Measurements from ENCODE around the gene HLA-DRA.
A peak's percentile ranks its signal among the peaks of the same experiment; 100 is the strongest.

Gene HLA-DRA

DNA sequence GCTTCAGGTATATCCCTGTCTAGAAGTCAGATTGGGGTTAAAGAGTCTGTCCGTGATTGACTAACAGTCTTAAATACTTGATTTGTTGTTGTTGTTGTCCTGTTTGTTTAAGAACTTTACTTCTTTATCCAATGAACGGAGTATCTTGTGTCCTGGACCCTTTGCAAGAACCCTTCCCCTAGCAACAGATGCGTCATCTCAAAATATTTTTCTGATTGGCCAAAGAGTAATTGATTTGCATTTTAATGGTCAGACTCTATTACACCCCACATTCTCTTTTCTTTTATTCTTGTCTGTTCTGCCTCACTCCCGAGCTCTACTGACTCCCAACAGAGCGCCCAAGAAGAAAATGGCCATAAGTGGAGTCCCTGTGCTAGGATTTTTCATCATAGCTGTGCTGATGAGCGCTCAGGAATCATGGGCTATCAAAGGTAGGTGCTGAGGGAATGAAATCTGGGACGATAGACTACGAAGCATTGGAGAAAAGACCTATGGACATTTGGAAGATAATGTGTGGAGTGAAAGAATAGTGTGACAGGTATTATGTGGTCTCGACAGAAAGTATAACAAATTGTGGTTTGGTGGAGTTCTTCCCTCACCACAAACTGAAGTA is at the start of gene HLA-DRA:
HLA-DRA (plus strand) TSS at position 286 of the 613 bp plus-strand sequence; CDS start at position 350, 64 bp downstream.
- peak in 1 of 2 donors; percentile 46 for DNase-seq (ENCODE audit: low read depth in 2 of 2)

DNA sequence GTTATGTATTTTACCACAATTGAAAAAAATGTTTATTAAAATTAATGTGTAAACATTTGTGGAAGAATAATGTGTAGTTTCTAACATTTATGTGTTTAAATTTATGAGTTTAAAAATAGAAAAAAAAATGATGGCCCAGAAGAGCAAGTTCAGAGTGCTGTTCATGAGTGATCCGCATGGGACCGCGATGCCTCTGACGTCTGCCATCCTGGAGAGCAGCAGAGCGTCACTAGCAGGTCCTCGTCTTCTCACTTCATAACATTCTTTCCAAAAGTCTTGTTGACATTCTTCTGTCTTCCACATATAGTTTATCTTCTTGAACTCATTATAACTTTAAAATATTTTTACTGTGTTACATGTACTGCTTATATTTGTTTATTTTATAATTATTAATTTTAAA is 48.2 kb upstream of the HLA-DRA start:
- DNase-seq (ENCODE audit: low read depth in 2 of 2), result no peak

DNA sequence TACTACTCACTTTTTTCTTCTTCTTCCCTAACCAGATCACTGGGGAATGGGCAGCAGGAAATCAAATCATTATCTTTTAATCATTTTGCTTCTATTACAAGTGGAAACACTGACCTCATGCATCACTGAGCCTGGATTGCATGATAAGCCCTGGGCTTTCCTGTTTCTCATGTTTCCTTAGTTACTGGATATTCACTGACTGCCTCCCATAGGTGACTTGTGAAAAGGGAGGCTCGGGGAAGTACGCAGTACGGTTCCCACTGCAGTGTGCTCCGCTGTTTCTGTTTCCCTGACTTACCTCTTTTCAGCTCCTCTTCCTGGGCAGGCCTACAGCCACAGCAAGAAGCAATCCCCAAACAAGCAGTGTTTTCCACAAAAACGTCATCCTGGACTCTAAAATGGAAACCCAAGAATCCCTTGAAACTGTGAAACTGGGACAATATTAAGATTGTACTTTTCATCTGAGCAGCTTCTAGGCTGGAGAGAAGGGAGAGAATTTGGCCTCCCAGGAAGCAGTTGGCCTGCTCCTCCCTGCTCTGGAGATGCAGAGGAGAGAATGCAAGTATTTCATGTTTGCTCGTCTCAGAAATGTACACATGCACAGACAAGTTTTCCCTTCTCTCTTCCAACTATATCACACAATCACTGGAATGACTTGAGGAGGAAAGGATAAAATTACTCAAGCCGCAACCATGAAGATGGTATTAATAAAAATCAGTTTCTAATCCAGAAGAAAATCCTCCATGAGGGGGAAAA is 45.8 kb upstream of the HLA-DRA start:
- DNase-seq (ENCODE audit: low read depth in 2 of 2), result no peak

DNA sequence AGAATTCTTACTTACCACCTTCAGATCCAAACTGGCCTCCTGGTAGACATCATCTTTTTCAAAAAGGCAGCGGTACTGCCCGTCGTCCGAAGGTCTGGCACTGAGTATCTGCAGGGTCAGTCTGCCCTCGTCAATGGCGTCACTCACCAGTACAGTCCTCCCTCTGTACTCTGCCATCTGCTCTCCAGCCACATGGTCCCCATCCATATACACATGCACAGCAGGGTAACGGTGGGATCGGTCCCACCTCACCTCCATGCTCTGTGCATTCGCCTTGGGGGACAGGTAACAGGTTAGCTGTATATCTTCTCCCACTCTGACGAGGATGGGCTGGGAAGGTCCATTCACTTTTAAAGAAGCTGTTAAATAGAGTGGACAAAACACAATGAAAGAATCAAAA is 43.7 kb upstream of the HLA-DRA start:
- DNase-seq (ENCODE audit: low read depth in 2 of 2), result no peak

DNA sequence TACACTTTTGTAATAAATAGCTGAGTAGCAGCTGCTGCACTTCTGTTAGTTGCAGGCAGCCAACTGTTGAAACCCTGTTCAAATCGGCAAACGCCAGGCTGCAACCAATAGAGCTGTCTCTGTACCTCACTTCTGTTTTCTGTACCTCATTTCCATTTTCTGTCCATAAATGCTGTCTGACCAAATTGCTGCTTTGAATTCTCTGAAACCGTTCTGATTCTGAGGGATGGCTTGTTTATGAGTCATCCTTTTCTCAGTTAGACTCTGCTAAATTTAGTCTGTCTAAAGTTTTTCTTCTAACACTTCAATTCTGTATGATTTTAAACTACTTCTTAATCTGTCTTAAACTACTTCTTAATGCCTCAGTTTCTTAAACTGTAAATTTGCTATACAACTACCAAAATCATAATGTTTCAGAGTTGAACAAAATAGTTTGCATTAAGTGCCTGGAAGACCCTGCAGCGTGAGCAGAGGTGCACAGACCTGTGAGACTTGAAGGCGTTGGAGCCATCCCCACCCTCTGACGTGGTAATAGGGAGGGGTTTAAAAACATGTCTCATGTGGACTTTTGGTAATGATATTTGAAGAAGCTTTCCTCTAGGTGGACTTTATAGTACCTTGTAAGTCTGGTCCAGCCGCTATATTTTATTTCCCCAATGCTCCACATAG is 42.3 kb upstream of the HLA-DRA start:
- no peak for DNase-seq (ENCODE audit: low read depth in 2 of 2)

DNA sequence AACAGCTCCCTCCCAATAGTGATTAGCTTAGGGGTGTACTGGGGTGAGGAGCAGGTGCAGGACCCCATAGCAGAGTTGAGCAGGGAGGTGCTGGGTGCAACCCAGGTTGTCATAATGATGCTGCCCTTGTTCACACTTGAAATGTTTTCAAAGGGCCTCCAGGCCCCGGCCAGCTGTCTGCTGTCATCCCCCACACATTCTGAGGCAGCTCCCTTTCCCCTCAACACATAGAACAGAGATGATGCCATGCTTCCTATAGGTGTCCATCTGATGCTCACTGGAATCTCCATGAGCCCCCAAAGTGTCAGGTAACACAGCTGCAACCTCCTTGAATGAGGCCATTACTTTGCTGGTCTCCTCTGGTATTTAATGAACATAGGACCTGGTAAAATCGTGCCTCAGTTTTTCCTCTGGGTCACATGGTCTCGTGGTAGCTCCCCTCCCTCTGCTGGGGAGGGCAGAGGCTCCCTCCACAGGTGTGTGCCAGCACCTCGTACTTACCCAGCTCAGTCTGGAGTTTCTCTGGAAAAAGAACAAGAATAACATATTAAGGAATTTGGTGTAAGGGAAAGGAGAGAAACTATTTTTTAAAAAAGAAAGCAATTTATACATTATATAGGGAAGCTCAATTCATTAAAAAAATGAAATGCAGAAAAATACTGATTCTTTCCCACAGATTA is 38.3 kb upstream of the HLA-DRA start:
- no peak for DNase-seq (ENCODE audit: low read depth in 2 of 2)

DNA sequence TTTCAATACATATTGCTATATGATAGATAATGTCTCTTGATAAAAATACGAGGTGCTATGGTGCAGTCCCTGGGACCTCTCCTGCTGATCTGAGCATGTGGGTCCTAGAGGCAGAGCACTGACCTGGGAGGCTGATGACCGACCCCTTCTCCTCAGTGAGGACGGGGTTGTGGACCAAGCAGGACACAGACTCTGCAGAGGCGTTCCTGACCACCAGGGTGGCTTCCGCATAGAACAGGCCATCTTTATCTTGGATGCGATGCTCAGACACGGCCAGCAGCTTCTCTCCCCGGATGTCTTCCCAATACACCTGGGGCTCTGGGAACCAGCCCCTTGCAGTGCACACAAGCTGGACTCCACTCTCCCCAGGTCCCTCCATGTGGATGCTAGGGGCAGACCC is 36.9 kb upstream of the HLA-DRA start:
- DNase-seq (ENCODE audit: low read depth in 2 of 2), result no peak

DNA sequence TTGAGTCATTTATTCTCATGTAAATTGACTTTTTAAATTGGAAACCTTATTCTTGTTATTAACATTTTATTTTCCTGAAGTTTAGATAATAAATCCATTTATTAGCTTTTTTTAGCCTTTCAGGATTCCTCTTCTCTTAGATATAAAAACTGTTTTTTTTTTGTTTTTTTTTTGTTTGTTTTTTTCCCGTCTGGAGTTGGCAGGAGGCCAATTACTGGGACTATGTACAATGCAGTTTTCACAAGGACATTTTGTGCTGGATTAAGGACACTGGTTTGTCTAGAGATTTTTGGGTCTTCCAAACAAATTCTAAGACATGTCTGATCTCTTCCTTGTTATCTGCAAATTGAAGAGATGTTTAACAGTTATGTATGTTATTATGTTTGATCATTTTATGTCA is 34.0 kb upstream of the HLA-DRA start:
- no peak for DNase-seq (ENCODE audit: low read depth in 2 of 2)

DNA sequence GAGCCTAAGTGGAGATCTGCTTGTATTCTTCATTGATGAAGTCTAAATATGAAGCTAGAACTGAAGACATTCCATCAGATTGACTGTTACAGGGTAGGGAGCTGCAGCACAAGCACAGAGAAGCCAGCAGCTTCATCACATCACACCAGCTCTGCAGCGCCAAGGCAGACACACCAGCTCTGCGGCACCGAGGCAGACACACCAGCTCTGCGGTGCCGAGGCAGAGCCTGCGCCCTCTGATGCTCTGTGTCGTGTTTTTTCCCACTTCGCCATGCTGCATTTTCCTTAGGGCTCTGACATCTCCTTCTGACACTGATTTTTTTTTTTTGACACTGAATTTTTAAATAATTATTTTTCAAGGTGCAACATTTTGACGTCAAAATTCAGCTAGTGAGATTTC is 33.5 kb upstream of the HLA-DRA start:
- no peak for DNase-seq (ENCODE audit: low read depth in 2 of 2)

DNA sequence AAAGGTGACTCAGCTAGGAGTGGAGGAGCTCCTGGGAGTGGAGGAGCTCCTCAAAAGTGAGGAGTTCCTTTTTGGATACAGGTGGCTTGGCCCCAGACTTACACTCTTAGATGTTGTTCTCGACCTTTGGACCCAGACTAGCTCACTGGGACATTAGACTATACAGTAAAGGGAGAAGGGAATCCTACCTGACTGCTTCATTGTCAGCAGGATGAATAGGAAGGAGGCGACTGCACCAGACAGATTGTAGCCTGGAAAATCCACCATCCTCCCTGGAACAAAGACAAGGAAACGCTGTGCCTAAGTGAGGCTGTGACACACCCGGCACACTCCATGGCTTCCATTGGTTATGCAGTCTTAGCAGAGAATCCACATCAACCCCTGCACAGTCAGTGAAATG is 32.8 kb upstream of the HLA-DRA start, which contains the start of gene BTNL2:
BTNL2 (minus strand) TSS at position 325 of the 400 bp plus-strand sequence; CDS start at position 267, 58 bp downstream.
- no peak for DNase-seq (ENCODE audit: low read depth in 2 of 2)

DNA sequence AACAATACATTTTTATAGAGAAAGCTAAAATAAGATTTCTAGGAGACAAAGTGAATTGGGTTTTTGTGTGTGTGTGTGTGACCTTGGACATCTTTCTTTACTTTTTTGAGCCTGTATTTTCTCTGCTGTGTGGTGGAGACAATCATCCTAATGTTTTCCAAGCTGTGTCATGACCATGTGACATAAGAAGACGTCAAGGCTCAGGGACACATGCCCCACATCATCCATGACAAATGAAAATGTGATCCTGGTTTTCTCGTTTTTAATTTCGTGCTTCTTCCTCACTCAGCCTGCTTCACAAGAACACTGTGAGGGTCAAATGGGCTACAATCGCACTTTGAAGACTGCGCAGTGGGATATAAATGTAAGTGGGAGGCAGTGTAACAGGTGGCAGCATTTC is 28.8 kb upstream of the HLA-DRA start:
- DNase-seq (ENCODE audit: low read depth in 2 of 2), result no peak

DNA sequence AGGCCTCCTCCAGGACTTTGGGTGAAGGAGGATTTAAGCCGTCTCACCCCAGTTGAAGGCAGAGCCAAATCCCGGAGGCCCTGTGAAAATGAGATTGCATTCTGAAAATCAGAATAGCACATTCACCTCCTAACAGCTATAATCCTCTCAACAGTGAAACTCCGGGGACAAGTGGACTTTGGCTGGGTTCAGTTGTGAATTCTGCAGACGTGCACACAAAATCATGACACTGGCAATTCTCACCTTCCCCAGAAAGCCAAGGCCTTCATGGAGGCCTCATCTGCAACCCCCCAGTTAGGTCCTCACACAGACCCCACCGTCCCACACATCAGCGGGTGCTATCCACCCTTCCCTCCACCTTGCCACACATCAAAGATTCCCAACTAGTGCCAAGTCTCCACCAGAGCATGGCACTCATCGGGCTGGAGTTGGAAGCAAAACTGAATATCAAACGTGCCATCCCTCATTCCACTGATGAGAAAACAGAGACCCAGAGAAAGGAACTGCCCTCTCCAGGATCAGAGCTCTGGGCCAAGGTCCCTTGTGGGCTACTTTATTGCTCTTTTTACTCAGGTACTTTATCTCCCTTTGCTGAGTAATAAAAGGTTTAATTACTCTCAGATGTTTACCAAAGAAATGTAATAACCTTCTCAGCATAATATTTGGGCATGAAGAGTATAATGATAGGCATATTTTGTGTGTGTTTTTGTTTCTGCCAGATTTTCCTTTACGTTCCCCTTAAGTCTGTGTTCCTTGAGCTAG is 27.9 kb upstream of the HLA-DRA start:
- DNase-seq (ENCODE audit: low read depth in 2 of 2), result no peak

DNA sequence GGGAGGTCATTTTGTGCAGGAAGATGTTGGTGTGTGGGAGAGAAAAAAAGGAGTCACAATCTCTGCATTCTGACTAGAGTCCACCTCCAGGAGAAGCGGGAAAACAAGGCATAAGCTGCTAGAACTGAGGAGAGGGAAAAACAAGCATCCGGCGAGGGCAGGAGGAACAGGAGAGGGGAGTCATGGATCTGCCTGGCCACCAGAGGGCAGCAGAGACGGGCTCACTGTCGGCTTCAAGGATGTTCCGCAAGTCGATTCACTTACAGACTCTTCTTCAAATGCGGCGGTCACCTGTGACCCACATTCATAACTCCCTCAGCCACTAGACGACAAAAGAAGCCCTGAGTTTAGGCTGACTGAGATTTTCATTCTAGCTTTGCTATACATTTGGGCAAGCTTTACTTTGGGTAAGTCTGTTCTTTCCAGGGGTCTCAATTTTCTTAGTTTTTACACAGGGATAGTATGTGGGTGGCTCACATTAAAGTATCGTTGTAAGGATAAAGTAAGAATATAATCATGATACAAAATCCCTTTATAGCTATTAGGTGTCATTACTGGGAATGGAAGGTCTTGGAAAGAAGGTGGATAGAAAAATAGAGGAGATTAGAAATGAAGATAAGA is 26.1 kb upstream of the HLA-DRA start:
- peak; percentile 80 to 83 for DNase-seq (ENCODE audit: low read depth in 2 of 2)

DNA sequence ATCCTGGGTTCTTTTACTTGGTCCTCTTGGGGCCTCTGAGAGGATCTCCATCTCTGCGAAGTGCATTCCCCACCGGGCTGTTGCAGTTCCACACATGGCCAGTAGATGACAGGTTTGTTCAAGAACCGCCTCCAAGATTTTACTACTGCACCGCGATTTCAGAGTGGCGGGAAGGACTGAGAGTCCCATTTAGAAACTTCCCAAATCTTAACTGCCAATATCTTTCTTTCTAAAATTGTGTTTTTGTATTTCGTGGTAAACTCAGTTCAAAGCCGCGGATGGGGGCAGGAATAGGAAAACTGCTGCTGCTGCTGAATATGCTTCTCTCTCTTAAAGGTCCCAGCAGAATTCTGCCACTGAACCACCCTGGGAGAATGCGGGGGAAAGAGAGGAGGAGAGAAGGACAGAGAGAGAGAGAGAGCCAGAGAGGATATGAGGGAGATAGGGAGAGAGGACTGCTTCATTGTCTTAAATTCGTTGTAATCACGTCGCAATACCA is 24.1 kb upstream of the HLA-DRA start:
- DNase-seq (ENCODE audit: low read depth in 2 of 2), result peak; percentile 71 to 72

DNA sequence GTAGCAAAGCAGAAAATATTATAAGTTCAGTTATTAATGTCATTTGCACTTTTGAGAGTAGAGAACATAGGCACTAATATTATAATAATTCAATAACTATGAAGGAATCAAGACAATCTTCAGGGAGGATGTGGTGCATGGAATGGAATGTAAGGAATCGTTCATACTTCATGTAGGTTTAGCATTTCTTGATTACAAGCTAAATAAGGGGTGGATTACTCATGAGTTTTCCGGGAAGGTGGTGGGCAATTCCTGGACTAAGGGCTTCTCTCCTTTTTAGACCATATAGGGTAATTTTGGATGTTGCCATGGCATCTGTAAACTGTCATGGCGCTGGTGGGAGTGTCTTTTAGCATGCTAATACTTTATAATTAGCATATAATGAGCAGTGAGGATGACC is 23.7 kb upstream of the HLA-DRA start:
- DNase-seq (ENCODE audit: low read depth in 2 of 2), result no peak

DNA sequence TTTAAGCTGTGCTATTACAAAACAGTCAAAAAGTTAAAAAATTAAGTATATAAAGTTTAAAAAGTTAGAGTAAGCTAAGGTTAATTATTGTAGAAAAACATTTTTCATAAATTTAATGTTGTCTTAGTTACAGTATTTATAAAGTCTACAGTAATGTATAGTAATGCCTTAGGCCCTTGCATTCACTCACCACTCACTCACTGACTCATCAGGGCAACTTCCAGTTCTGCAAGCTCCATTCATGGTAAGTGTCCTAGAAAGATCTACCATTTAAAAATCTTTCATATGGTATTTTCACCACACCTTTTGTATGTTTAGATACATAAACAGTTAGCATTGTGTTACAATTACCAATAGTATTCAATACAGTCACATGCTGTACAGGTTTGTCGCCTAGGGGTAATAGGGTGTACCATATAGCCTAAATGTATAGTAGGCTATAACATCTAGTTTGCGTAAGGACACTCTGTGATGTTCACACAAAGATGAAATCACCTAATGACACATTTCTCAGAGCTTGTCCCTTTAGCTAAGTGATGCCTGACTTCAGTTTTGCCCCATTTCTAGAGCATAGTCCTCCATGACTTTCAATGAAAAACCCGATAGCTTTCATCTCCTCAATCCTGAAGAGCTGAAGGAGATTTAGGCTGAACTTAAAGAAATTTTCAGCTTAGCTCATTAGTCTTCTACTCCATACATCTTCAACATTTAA is 14.9 kb upstream of the HLA-DRA start:
- DNase-seq (ENCODE audit: low read depth in 2 of 2), result no peak

DNA sequence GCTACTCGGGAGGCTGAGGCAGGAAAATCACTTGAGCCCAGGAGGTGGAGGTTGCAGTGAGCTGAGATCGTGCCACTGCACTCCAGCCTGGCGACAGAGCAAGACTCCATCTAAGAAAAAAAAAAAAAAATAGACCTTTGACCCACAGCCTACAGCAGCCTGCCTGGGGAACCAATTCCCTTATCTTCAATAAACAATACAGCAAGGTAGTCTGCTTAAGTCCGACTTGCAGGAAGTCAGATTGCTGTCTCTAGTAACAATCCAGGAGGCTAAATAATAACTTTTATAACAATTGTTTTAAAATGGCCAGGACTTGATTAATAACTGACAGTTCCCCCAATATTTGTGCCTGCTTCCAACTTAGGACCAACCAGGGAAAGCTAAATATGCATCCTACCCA is 13.3 kb upstream of the HLA-DRA start:
- DNase-seq (ENCODE audit: low read depth in 2 of 2), result no peak

DNA sequence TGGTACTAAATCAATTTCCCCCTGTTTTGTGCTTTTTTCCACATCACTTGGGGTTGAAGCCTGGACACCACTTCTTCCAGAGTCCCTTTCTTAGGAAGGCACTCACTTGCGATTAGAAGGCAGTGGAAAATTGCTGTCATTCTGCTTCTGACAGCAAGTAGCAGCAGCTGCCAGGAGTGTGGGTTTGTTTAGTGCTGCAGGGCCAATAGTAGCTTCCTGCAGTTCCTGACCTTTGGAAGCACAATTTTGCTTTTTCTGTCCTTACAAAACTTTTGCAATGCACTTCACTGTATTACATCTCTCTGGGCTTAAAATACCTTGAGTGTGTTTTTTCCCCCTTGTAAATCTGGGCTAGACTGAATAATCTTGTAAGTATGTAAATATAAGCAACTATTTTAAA is 12.5 kb upstream of the HLA-DRA start:
- no peak for DNase-seq (ENCODE audit: low read depth in 2 of 2)

DNA sequence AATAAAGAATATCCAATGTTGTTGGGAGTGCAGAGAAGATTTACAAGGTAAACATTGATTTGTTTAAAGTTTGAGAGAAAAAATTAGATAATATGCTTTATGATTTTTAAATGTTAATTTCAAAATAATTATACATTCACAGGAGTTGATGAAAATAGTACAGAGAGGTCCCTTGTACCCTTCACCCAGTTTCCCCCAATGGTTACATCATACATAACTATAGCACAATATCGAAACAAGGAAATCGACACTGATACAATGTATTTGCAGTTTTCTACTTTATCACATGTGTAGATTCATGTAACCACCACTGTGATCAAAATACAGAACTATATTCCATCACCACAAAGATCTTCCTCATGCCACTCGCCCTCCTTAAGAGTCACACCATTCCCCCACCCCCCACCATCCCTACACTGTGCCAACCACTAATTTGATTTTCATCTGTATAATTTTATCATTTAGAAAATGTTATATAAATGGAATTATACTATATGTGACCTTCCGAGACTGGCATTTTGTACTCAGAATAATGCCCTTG is 11.7 kb upstream of the HLA-DRA start:
- no peak for DNase-seq (ENCODE audit: low read depth in 2 of 2)

DNA sequence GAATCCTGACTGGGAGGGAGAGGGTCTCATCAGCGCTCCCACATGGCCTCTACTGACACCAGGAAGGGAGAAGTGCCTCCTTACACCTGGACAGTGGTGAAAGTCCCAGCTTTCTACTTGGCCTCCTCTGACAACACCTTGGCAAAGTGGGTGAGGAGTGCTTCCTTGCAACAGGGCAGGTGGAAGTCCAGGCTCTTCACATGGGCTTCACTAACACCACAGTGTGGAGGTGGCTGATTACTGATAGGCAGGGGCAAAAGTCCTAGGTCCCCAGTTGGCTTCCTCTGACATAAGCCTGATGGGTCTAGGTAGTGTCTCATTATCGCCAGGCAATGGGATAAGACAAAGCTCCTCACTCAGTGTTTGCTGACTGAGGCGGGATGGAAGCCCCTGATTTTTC is 9.5 kb upstream of the HLA-DRA start:
- no peak for DNase-seq (ENCODE audit: low read depth in 2 of 2)

Data from activated CD4-positive, alpha-beta T cell treated with anti-CD3 and anti-CD28 coated beads for 24 hours (primary cell).